Glomerular endothelial cell (primary cell): ENCODE measurements around the gene ARHGAP15. TPM values are rescaled to one million over a fixed set of nuclear protein-coding genes. Genes with fewer than 3 reads are reported as not detected.

Source experiments
- DNase-seq: peaks from one replicate; pipeline ENCODE4 v3.0.0-alpha.2; 2011; ENCODE audit warnings: low read depth, low spot score; ENCODE audit errors: extremely low read depth
- total RNA-seq: library from RNA; depleted of rRNA; stranded (reverse); fragments of >200 nt; gene quantifications from 2 replicates; pipeline ENCODE4 v1.2.3, GENCODE V29; 2015

Gene ARHGAP15
- total RNA-seq, 1 donor from 2014 or later: not detected

GRCh38 chr2:143219266-143219665 lies 90.0 kb downstream of the ARHGAP15 start:
- no peak for DNase-seq

GRCh38 chr2:143223556-143223955 lies 94.3 kb downstream of the ARHGAP15 start:
- DNase-seq: no peak

- DNase-seq: no peak
Observed at GRCh38 chr2:143225931-143226330, 96.7 kb downstream of the ARHGAP15 start.

- DNase-seq: no peak
Observed at GRCh38 chr2:143226714-143227541, 97.7 kb downstream of the ARHGAP15 start.

DNA sequence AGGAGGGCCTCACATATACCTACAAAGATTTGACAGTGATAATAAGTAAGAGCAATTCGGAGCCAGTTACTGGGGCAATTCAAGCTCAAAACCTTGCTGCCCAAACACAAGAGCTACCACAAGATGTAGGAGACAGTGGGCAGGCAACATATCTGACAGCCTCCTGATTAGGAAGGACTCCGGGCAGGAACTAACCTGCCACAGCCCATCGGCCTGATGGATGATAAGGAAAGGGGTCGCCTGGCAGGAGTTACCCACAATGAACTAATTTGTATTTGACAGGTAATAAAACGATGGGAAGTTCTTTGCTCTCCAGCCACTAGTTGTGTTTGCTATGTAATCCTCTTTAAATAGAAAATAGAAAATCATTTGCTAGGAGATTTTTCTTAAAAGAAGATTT lies 100.2 kb downstream of the ARHGAP15 start:
- no peak for DNase-seq

- DNase-seq: no peak
Observed at GRCh38 chr2:143229952-143230351, 100.7 kb downstream of the ARHGAP15 start.

DNA sequence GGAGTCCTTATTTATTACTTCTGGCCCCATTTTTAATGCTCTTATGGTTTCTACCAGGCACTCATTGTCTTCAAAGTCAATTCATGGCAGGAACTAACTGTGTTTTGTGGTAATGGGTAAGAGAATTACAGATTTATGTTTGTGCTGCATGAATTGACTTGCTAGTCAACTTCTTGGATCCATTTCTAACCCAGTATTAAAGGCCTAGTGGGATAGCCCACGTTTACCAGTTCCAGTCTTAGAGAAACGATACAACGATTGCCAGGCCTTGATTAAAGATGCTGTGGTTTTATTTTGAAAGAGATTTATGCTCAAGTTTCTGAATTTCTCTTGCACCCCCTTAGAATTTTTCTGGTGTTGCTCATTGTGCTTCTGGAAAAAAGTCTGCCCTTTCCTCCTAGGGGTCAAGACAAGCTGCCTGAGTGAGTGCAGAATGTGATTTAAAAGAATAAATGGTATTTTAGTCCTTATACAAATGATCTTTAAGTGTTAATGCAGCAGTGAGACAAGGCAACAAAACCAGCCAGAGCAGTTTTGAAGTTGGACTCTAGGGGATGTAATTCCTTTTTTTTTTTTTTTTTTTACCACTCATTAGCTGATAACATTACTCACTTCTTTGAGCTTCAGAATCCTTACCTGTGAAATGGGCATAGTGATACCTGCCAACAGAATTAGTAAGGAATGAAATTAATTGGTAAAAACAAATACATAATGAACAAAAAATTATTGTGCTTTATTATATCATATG lies 101.5 kb downstream of the ARHGAP15 start:
- no peak for DNase-seq

GRCh38 chr2:143231254-143231645 lies 102.0 kb downstream of the ARHGAP15 start:
- no peak for DNase-seq

GRCh38 chr2:143237146-143237777 lies 108.0 kb downstream of the ARHGAP15 start:
- DNase-seq: no peak

- no peak for DNase-seq
Observed at GRCh38 chr2:143241403-143242088, 112.3 kb downstream of the ARHGAP15 start.

GRCh38 chr2:143246246-143246645 lies 117.0 kb downstream of the ARHGAP15 start:
- DNase-seq: no peak

GRCh38 chr2:143246815-143247744 lies 117.9 kb downstream of the ARHGAP15 start:
- DNase-seq: no peak

GRCh38 chr2:143248631-143249030 lies 119.4 kb downstream of the ARHGAP15 start:
- no peak for DNase-seq

DNA sequence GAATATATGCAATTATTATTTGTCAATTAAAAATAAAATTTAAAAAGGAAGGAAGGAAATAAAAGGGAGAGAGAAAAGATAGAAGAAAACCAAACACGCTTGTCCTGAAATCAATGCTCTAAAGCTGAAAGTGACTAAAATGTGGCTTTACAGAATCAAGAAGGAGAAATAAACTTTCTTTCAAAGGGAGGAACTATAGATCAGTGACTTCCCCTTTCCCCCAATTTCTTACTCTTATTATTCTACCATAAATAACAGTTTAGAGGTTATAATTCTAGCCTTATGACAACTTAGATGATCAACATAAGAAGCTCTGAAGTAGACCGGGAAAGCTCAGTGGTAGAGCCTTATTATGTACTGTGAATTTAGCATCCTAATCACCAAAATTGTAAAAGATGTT lies 122.5 kb downstream of the ARHGAP15 start:
- DNase-seq: no peak

DNA sequence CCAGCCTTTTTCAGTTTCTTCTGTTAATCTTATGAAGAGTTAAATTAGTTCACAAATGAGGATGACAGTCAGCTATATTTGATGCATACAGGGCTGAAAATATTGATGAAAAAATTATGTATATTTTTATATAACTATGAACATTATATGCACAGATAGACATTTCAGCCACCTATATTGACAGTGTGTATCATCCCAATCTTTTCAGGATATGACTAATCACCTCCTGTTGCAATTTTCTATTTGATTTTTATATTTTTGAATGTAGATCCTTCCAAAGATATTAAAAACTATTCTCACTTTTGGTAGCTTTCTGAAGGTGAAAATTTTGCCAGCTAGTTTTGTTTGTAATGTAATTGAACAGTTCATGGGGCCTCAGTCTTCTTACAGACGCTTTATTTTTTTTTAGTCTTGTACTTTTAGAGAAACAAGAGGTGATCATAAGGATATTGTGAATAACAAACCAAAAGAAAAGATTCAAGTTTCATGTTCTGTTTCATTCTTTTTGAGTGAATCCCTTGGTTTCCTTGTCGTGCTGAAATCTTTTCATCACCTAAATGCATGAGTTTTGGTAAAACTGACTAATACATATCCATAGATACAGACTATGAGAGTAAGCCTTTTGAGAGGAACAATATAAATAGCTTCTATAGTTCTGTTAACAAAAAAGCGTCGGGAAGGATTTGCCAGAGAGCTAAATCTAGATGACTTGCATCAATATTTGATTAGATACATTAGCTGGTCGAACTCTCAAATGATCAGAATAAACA lies 123.1 kb downstream of the ARHGAP15 start:
- no peak for DNase-seq

DNA sequence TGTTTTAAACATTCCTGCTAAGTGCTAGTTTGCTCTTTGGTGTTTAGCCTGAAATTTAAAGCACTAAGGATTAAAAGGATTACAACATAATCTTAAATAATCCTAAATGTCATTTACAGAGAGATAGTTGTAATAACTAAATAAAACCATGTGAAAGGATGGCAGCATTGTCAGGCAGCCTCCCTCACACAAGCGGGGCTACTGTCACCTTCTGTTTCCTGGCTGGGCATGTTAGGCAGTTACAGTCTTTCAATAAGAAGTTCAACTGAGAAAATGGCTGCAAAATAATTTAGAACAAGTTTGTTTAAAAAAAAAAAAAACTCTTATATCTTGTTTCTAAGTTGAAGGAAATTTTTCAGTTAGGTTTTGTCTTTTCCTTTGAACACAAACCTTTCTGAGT lies 124.9 kb downstream of the ARHGAP15 start:
- DNase-seq: no peak

- no peak for DNase-seq
Observed at GRCh38 chr2:143255086-143255485, 125.9 kb downstream of the ARHGAP15 start.

DNA sequence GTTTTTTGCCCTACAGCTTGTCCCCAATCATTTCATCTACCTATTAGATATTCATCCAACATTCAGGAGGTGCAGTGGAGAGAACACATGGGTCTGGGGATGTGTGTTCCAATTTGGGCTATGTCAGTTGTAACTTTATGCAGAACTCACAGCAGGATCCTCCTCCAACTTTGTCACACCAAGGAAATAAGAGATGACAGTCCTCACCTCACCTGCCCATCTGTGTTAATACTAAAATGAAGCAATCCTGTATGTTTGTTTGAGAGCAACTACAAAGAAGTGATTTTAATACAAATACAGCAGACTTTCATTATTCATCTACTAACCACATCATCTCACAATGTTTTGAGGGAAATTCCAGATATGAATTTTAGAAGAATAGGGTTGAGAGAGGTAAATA lies 126.7 kb downstream of the ARHGAP15 start:
- DNase-seq: no peak
